PFSK-1 (cell line): ENCODE measurements around the gene IL10.

Experiments used
- FOXP2 ChIP-seq: optimal IDR thresholded peaks from 2 replicates; pipeline ENCODE3; 2011; ENCODE audit warnings: borderline replicate concordance, control low read depth, inconsistent platforms; ENCODE audit not compliant: insufficient read depth; ENCODE audit errors: extremely low read length, extremely low read depth
- POLR2AphosphoS5 ChIP-seq: IDR thresholded peaks from 2 replicates; pipeline ENCODE4 v1.6.1; 2012; ENCODE audit warnings: low read depth, mild to moderate bottlenecking, control low read depth, low read length, moderate library complexity
- SIN3A ChIP-seq: IDR thresholded peaks from 2 replicates; pipeline ENCODE4 v1.6.1; 2012; ENCODE audit warnings: mild to moderate bottlenecking, low read length, moderate library complexity, borderline replicate concordance; ENCODE audit not compliant: insufficient read depth
- TAF1 ChIP-seq: IDR thresholded peaks from 2 replicates; pipeline ENCODE4 v1.6.1; 2012; ENCODE audit warnings: low read length, control low read depth, borderline replicate concordance; ENCODE audit not compliant: insufficient read depth
- TF ChIP-seq, protein P1 (sequence below), 2 experiments: IDR thresholded peaks; 2 replicates each; pipeline versions ENCODE4 v1.6.1 to v1.8.0; 2011 to 2012; ENCODE audit warnings: low read depth in 2 of 2, low read length in 2 of 2, control low read depth in 1 of 2, inconsistent platforms in 1 of 2, mild to moderate bottlenecking in 1 of 2, moderate library complexity in 1 of 2; ENCODE audit not compliant: insufficient read depth in 1 of 2

The IL10 gene

DNA sequence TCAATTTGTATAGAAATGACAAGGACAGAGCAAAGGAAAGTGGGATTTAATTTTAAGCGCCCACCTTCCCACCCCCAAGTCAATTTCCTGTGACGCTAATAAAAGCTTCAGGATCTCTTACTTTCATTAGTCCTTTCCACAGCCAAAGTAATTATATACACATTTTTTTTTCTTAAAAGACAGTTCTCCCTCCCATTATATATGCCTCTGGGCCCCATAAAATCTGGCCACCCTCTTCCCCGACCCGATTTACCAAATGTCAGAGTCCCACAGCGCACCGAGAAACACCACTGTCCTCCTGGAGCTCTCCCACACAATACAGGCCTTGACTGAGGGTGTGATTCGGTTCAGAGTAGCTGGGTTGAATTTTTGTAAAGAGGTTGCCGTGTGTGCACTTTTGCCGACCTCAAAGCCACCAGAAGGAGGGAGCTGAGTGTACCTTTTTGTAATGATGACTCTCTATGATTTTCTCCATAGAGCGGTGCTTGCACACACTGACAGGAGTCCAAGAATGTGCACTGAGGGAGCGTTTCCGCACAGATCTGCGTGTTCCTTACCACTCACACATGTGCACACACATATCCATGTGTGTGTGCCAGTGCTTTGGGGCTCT lies 26.2 kb upstream of the IL10 start:
- TF ChIP-seq POLR2AphosphoS5 (no peak), TAF1 (no peak), SIN3A (no peak), FOXP2 (no peak)
- TF ChIP-seq, protein P1, sequence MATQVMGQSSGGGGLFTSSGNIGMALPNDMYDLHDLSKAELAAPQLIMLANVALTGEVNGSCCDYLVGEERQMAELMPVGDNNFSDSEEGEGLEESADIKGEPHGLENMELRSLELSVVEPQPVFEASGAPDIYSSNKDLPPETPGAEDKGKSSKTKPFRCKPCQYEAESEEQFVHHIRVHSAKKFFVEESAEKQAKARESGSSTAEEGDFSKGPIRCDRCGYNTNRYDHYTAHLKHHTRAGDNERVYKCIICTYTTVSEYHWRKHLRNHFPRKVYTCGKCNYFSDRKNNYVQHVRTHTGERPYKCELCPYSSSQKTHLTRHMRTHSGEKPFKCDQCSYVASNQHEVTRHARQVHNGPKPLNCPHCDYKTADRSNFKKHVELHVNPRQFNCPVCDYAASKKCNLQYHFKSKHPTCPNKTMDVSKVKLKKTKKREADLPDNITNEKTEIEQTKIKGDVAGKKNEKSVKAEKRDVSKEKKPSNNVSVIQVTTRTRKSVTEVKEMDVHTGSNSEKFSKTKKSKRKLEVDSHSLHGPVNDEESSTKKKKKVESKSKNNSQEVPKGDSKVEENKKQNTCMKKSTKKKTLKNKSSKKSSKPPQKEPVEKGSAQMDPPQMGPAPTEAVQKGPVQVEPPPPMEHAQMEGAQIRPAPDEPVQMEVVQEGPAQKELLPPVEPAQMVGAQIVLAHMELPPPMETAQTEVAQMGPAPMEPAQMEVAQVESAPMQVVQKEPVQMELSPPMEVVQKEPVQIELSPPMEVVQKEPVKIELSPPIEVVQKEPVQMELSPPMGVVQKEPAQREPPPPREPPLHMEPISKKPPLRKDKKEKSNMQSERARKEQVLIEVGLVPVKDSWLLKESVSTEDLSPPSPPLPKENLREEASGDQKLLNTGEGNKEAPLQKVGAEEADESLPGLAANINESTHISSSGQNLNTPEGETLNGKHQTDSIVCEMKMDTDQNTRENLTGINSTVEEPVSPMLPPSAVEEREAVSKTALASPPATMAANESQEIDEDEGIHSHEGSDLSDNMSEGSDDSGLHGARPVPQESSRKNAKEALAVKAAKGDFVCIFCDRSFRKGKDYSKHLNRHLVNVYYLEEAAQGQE (IDR thresholded peaks at IDR 0.05; ENCODE audit: insufficient read depth in 1 of 2, low read depth in 2 of 2, low read length in 2 of 2), result no peak

DNA sequence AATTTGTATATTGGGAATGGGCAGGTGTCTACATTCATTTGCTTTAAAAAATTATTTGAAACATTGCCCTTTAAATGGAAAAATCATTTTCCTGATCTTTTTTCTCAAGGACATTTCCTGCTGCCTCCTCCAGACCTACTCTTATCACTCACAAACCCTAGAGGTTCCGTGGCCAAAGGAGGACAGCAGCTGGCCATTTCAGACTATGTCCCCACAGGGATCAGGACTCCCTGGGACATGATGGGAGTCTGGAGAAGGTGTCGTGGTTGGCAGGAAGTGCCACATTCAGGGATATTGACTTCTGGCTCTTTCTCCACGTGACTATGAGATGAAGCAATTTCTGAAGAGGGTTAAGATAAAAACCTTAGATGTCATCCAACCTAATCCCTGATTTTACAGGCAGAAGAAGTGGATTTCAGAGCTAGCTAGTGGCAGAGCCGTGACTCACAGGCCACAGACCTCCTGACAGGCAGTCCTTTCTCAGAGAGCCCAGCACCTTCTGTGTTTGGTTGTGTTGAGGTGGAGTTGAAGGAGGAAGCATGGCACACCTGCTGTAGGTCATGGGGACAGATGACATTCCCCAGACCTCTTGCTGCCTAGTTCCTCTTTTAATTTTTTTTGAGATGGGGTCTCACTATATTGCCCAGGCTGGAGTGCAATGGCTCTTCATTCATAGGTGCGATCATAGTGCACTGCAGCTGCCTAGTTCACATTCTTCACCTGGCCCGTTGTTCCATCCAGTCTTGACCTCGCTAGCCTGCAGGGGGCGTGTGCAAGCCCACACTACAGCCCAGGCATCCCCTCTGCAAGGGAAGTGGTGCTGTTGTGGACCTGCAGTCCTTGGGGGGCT lies 25.5 kb upstream of the IL10 start:
- TF ChIP-seq, protein P1 (IDR thresholded peaks at IDR 0.05; ENCODE audit: insufficient read depth in 1 of 2, low read depth in 2 of 2, low read length in 2 of 2), result no peak
- TF ChIP-seq SIN3A (no peak), POLR2AphosphoS5 (no peak), TAF1 (no peak), FOXP2 (no peak)

DNA sequence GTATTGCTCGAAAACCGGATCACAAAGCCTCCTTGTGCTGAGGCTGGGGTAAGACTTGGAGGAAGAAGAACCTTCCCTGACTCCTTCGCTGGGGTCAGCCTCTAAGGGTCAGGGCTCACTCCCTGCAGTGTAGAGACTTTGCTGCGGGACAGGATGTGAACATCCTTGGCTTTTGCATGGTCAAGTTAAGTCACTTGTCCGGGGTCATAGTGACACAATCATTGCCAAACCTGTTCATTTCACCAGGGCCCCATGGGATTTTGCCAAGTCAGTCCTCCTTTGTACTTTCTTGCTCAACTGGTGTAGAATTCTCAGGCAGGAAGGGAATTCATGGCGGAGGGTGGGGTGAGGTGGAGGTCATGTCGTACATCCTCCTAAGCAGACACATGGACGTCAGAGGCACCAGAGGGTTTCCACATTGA lies 24.7 kb upstream of the IL10 start:
- no peak for TF ChIP-seq TAF1

DNA sequence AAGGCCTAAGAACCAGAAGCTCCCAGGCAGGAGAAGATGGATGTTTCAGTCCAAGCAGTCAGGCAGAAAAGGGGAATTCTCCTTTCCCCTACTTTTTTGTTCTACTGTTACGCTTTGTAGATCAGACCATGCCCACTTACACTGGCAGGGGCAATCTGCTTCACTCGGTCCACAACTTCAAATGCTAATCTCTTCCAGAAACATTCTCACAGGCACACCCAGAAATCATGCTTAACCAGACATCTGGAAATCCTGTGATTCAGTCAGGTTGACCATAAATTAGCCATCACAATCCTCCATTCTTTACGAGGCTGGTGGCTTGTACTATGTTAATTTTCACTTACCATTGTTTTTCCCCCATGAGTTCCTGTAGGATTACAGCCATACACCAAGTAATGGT lies 23.8 kb upstream of the IL10 start:
- no peak for TF ChIP-seq FOXP2
- TF ChIP-seq, protein P1 (IDR thresholded peaks at IDR 0.05; ENCODE audit: insufficient read depth in 1 of 2, low read depth in 2 of 2, low read length in 2 of 2), result no peak
- no peak for TF ChIP-seq POLR2AphosphoS5
- TF ChIP-seq TAF1, result no peak
- TF ChIP-seq SIN3A, result no peak

DNA sequence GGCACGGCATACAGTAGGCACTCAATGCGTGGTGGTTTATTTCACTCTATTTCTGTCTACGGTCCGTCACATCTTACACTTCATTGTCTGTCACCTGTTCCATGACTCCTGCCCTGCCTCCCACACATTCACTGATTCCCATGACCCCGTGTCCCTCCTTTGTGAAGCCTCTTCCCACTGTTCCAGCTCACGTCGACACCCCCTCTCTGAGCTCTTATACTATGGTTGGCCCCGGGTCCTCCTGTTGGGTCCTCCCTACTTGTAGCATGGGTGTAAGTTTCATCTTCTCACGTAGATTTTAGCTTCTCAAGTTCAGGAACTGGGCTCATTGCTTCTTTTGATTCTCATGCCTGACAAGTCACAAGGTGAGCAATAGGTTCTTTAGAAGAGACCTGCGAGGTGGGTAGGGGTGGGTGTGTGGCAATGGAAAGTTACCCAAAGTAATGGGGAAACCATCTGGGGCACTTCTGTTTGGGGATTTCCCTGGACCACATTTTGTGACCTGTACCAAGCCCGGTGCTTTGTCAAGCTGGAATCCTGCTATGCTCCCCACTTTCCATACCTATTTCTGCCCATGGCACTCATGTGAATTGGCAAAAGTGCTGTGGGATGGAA lies 22.1 kb upstream of the IL10 start:
- TF ChIP-seq FOXP2, result no peak
- TF ChIP-seq POLR2AphosphoS5, result no peak
- TF ChIP-seq SIN3A, result no peak
- TF ChIP-seq, protein P1 (IDR thresholded peaks at IDR 0.05; ENCODE audit: insufficient read depth in 1 of 2, low read depth in 2 of 2, low read length in 2 of 2), result no peak
- TF ChIP-seq TAF1, result no peak
